HepG2 (cell line): Measurements from ENCODE around the gene KIAA0232. TPM values are rescaled to one million over a fixed set of nuclear protein-coding genes. Genes with fewer than 3 reads are reported as not detected.

Experiments
- ATAC-seq: fragments of 200-7000 bp; cut with Tn5 transposase; 3 replicates; pipeline ENCODE4 v1.9.1; 2020; ENCODE audit warnings: mild to moderate bottlenecking, moderate library complexity
- BruUV-seq: library from RNA; stranded (reverse); fragments of 400-500 nt; replicated peaks from 2 replicates; lab custom pipeline; 2021; lab: Mats Ljungman, UMichigan
- CTCF ChIA-PET: fragments of 300-600 bp; formaldehyde crosslinking; extraction: SDS; loops from one replicate; lab custom pipeline; 2021; ENCODE audit warnings: low total read pairs, inconsistent platforms, low intra/inter-chr PET ratio; lab: Yijun Ruan, JAX
- POLR2A ChIA-PET: fragments of 350-600 bp; sonication (Branson Sonifier 250); formaldehyde crosslinking; loops from one replicate; lab custom pipeline; 2020; ENCODE audit warnings: antibody characterized with exemption, inconsistent platforms; lab: Yijun Ruan, JAX
- DNase-seq: peaks from one replicate; pipeline ENCODE4 v3.0.0-alpha.2; 2015; ENCODE audit warnings: low spot score
- FAIRE-seq: peaks from 3 replicates; lab custom pipeline; 2011; peaks lifted over from hg19 to GRCh38; lab: Jason Lieb, UNC
- H2AFZ ChIP-seq: one replicate; pipeline ENCODE4 v1.6.1; 2011; ENCODE audit warnings: low read length, inconsistent platforms
- H3K27ac ChIP-seq: fragments of 300-600 bp; 3 replicates; pipeline ENCODE4 v1.8.0; 2011; ENCODE audit warnings: mixed run types, mild to moderate bottlenecking, mixed read lengths, low read length, inconsistent platforms; ENCODE audit not compliant: insufficient read depth; ENCODE audit errors: extremely low read length
- H3K27me3 ChIP-seq, 2 experiments: fragments of 200-600 bp in 1 of 2; 2 replicates in 1 of 2; 3 replicates in 1 of 2; pipeline versions ENCODE4 v1.6.0 to v1.8.0; 2011; ENCODE audit warnings: low read length in 2 of 2, mild to moderate bottlenecking in 2 of 2, moderate library complexity in 2 of 2, inconsistent platforms in 1 of 2; ENCODE audit not compliant: insufficient read depth in 2 of 2, control insufficient read depth in 1 of 2
- H3K36me3 ChIP-seq, 2 experiments: fragments of 200-600 bp in 1 of 2; replicated peaks in 1 of 2; 2 replicates in 1 of 2; 3 replicates in 1 of 2; pipeline versions ENCODE4 v1.5.1 to v1.8.0; 2011; ENCODE audit warnings: low read length in 2 of 2, inconsistent platforms in 1 of 2; ENCODE audit not compliant: insufficient read depth in 2 of 2, control insufficient read depth in 1 of 2
- H3K4me1 ChIP-seq: 2 replicates; pipeline ENCODE4 v1.5.1; 2012; ENCODE audit warnings: low read length, inconsistent platforms; ENCODE audit not compliant: insufficient read depth
- H3K4me2 ChIP-seq: 2 replicates; pipeline ENCODE4 v1.6.0; 2011; ENCODE audit warnings: low read depth, low read length, inconsistent platforms
- H3K4me3 ChIP-seq, 3 experiments: fragments of 200-600 bp in 1 of 3; sonication (generic), shearing (Covaris generic) in 1 of 3; replicated peaks in 1 of 3; 2 replicates each; pipeline ENCODE4 v1.5.1; 2011 to 2016; ENCODE audit warnings: low read length in 3 of 3, inconsistent platforms in 2 of 3, low read depth in 2 of 3, mild to moderate bottlenecking in 2 of 3, control low read depth in 1 of 3, mixed read lengths in 1 of 3; ENCODE audit not compliant: insufficient read depth in 1 of 3
- H3K79me2 ChIP-seq: one replicate; pipeline ENCODE4 v1.6.1; 2011; ENCODE audit warnings: low read length, inconsistent platforms; ENCODE audit not compliant: insufficient read depth
- H3K9ac ChIP-seq: 2 replicates; pipeline ENCODE4 v1.6.0; 2011; ENCODE audit warnings: mild to moderate bottlenecking, low read depth, low read length, inconsistent platforms; ENCODE audit not compliant: insufficient read depth
- H3K9me3 ChIP-seq: 2 replicates; pipeline ENCODE4 v1.5.1; 2012; ENCODE audit warnings: mild to moderate bottlenecking, low read length
- H4K20me1 ChIP-seq: 2 replicates; pipeline ENCODE4 v1.6.0; 2011; ENCODE audit warnings: inconsistent platforms, mild to moderate bottlenecking, low read length, moderate library complexity; ENCODE audit not compliant: insufficient read depth
- GATA4 ChIP-seq: sonication (generic); IDR thresholded peaks from 2 replicates; pipeline ENCODE4 v1.6.1; 2016; ENCODE audit warnings: antibody characterized with exemption, low read depth, borderline replicate concordance
- GFI1 ChIP-seq: sonication (generic); formaldehyde crosslinking; IDR thresholded peaks from 2 replicates; pipeline ENCODE4 v1.5.0; 2020; ENCODE audit warnings: missing genetic modification reagents, mild to moderate bottlenecking, borderline replicate concordance
- KAT2B ChIP-seq: fragments of 150-350 bp; IDR thresholded peaks from 2 replicates; pipeline ENCODE4 v1.6.1; 2014; ENCODE audit warnings: low read depth, low read length, borderline replicate concordance
- KLF16 ChIP-seq, 2 experiments: sonication (generic) in 1 of 2; formaldehyde crosslinking in 1 of 2; IDR thresholded peaks; 2 replicates each; pipeline versions ENCODE4 v1.6.1 to v1.8.0; 2016 to 2023; ENCODE audit warnings: missing genetic modification reagents in 2 of 2, missing compliant biosample characterization in 1 of 2
- MYNN ChIP-seq: sonication (generic); formaldehyde crosslinking; IDR thresholded peaks from 2 replicates; pipeline ENCODE4 v1.4.0; 2020; ENCODE audit warnings: mild to moderate bottlenecking, low read depth, missing genetic modification reagents
- PLRG1 ChIP-seq: fragments of 450-650 bp; conservative IDR thresholded peaks from 2 replicates; pipeline ENCODE4 v1.6.1; 2016
- ZNF451 ChIP-seq: sonication (generic); formaldehyde crosslinking; IDR thresholded peaks from 2 replicates; pipeline ENCODE4 v1.5.0; 2020; ENCODE audit warnings: mild to moderate bottlenecking, missing genetic modification reagents
- ZNF703 ChIP-seq: sonication (generic); formaldehyde crosslinking; IDR thresholded peaks from 2 replicates; pipeline ENCODE4 v1.5.1; 2020; ENCODE audit warnings: missing genetic modification reagents, mild to moderate bottlenecking, moderate library complexity, borderline replicate concordance
- WGBS: methylation state at CpG from one replicate; pipeline ENCODE4 v1.1.6; 2017; ENCODE audit warnings: low lambda C conversion rate; 5-methylcytosine and 5-hydroxymethylcytosine counted together
- in situ Hi-C: cut with HindIII; loops from 2 replicates; pipeline ENCODE4 v1.10.0; 2017; ENCODE audit warnings: low pct_unique_long_range_greater_than_20kb; ENCODE audit not compliant: extremely low pct_ligation_motif_present
- intact Hi-C: fragments of 100-400 bp; cut with micrococcal nuclease; formaldehyde crosslinking; loops from one replicate; pipeline ENCODE4 v1.10.0; 2022; ENCODE audit not compliant: unreplicated experiment
- polyA plus RNA-seq, 8 experiments: library from polyadenylated mRNA; depleted of rRNA in 3 of 8; stranded (reverse) in 7 of 8; unstranded in 1 of 8; fragments of >200 nt; fragmentation: Illumina TruSeq in 4 of 8; extraction: Trizol in 4 of 8; gene quantifications; 2 replicates each; pipeline versions ENCODE4 v1.2.1 to v1.2.3, GENCODE V29; 2011 to 2016; ENCODE audit warnings: low read depth in 4 of 8, missing spikeins in 1 of 8, mixed read lengths in 1 of 8; ENCODE audit not compliant: insufficient read depth in 1 of 8
- total RNA-seq, 5 experiments: library from RNA; depleted of rRNA; stranded (reverse); fragments of >200 nt; fragmentation: Illumina TruSeq; extraction: Trizol; gene quantifications; 2 replicates each; pipeline ENCODE4 v1.2.3, GENCODE V29; 2016; ENCODE audit warnings: low read depth in 1 of 5
- TF ChIP-seq, protein P1 (sequence below): sonication (generic); formaldehyde crosslinking; IDR thresholded peaks from 2 replicates; pipeline ENCODE4 v1.4.0; 2020; ENCODE audit warnings: missing genetic modification reagents
- TF ChIP-seq, protein P2 (sequence below), 2 experiments: IDR thresholded peaks; 2 replicates each; pipeline ENCODE4 v1.6.1; 2011 to 2012; ENCODE audit warnings: low read length in 2 of 2, borderline replicate concordance in 1 of 2, low read depth in 1 of 2, mild to moderate bottlenecking in 1 of 2, moderate library complexity in 1 of 2
- TF ChIP-seq, protein P3 (sequence below): sonication (generic); formaldehyde crosslinking; IDR thresholded peaks from 2 replicates; pipeline ENCODE4 v1.5.0; 2020; ENCODE audit warnings: mild to moderate bottlenecking, missing genetic modification reagents
- TF ChIP-seq, protein P4 (sequence below): sonication (generic); IDR thresholded peaks from 2 replicates; pipeline ENCODE4 v1.6.1; 2016; ENCODE audit warnings: low read depth, borderline replicate concordance
- TF ChIP-seq, protein P5 (sequence below): sonication (generic); formaldehyde crosslinking; IDR thresholded peaks from 2 replicates; pipeline ENCODE4 v1.9.0; 2021; ENCODE audit warnings: missing genetic modification reagents, borderline replicate concordance

Gene KIAA0232
- total and polyA plus RNA-seq, 2 of the 13 experiments (the other 11 are each of a cell fraction or from before 2014, with no cell fraction given), result 7.8 to 17.1 TPM

DNA sequence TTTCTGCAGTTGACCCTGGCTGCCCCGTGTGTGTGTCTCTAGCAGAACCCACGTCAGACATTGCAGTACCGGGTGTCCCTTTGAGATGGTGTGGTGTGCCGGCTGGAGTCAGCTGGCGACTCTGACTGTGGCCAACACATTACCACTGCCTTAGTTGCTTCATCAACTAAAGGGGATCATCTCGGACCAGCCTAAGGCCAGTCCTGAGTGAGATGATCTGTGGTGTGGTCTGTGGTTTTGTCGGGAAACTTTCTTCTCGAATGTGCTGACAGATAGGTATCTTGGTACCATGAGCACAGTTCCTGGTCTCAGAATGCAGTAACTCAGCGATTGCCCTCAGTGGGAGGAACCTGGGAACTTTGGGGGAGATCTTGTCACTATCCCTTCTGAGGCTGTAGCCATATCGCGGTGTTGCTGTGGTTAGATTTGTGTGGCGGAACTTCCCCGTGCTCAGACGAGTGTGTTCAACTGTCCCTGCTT is 142.9 kb downstream of the KIAA0232 start:
- no peak overlapping the region for H3K4me3 ChIP-seq
- no peaks in the 10 kb centered on the region for H3K27me3 ChIP-seq
- ChIA-PET CTCF (no interaction called here), POLR2A (interaction anchor here (1.3 kb wide), 1 partner anchor 16 kb away, joined by 3 read pairs; no protein-coding TSS in a partner anchor)
- peaks cover 88% of the 10 kb centered on the region for H3K4me1 ChIP-seq
- WGBS, result 97% methylated on average over 13 of the region's 14 CpGs
- no peak overlapping the region for H3K27ac ChIP-seq
- H3K79me2 ChIP-seq, result peaks cover 63% of the 10 kb centered on the region
- no peak for ATAC-seq
- no peak for DNase-seq
- FAIRE-seq, result no peak
- H3K9me3 ChIP-seq, result no peaks in the 10 kb centered on the region
- H3K36me3 ChIP-seq, result peaks cover 15 to 38% of the 10 kb centered on the region in 2 experiments; a peak in 4 of 5 replicates
- H3K4me2 ChIP-seq, result no peak overlapping the region
- intact Hi-C loops (loop anchor here (5.0 kb wide), 2 partner anchors 33 to 47 kb away; no protein-coding TSS in a partner anchor), in situ Hi-C loops (no loop called here)
- peaks cover 49% of the 10 kb centered on the region for H4K20me1 ChIP-seq
- no peak overlapping the region for H2AFZ ChIP-seq
- no TSS peak for BruUV-seq
- H3K9ac ChIP-seq, result no peak overlapping the region
- TF ChIP-seq, protein P1, sequence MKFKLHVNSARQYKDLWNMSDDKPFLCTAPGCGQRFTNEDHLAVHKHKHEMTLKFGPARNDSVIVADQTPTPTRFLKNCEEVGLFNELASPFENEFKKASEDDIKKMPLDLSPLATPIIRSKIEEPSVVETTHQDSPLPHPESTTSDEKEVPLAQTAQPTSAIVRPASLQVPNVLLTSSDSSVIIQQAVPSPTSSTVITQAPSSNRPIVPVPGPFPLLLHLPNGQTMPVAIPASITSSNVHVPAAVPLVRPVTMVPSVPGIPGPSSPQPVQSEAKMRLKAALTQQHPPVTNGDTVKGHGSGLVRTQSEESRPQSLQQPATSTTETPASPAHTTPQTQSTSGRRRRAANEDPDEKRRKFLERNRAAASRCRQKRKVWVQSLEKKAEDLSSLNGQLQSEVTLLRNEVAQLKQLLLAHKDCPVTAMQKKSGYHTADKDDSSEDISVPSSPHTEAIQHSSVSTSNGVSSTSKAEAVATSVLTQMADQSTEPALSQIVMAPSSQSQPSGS (CRISPR knock-in tag), result no peak
- TF ChIP-seq PLRG1 (no peak), KLF16 (CRISPR knock-in tag; IDR thresholded peaks at IDR 0.05) (no peak), MYNN (no peak), ZNF451 (no peak), GFI1 (CRISPR knock-in tag) (no peak), ZNF703 (CRISPR knock-in tag) (no peak), KAT2B (no peak), GATA4 (no peak)
- TF ChIP-seq, protein P2, sequence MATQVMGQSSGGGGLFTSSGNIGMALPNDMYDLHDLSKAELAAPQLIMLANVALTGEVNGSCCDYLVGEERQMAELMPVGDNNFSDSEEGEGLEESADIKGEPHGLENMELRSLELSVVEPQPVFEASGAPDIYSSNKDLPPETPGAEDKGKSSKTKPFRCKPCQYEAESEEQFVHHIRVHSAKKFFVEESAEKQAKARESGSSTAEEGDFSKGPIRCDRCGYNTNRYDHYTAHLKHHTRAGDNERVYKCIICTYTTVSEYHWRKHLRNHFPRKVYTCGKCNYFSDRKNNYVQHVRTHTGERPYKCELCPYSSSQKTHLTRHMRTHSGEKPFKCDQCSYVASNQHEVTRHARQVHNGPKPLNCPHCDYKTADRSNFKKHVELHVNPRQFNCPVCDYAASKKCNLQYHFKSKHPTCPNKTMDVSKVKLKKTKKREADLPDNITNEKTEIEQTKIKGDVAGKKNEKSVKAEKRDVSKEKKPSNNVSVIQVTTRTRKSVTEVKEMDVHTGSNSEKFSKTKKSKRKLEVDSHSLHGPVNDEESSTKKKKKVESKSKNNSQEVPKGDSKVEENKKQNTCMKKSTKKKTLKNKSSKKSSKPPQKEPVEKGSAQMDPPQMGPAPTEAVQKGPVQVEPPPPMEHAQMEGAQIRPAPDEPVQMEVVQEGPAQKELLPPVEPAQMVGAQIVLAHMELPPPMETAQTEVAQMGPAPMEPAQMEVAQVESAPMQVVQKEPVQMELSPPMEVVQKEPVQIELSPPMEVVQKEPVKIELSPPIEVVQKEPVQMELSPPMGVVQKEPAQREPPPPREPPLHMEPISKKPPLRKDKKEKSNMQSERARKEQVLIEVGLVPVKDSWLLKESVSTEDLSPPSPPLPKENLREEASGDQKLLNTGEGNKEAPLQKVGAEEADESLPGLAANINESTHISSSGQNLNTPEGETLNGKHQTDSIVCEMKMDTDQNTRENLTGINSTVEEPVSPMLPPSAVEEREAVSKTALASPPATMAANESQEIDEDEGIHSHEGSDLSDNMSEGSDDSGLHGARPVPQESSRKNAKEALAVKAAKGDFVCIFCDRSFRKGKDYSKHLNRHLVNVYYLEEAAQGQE (IDR thresholded peaks at IDR 0.05; ENCODE audit: borderline replicate concordance in 1 of 2, low read depth in 1 of 2, low read length in 2 of 2), result no peak
- TF ChIP-seq, protein P3, sequence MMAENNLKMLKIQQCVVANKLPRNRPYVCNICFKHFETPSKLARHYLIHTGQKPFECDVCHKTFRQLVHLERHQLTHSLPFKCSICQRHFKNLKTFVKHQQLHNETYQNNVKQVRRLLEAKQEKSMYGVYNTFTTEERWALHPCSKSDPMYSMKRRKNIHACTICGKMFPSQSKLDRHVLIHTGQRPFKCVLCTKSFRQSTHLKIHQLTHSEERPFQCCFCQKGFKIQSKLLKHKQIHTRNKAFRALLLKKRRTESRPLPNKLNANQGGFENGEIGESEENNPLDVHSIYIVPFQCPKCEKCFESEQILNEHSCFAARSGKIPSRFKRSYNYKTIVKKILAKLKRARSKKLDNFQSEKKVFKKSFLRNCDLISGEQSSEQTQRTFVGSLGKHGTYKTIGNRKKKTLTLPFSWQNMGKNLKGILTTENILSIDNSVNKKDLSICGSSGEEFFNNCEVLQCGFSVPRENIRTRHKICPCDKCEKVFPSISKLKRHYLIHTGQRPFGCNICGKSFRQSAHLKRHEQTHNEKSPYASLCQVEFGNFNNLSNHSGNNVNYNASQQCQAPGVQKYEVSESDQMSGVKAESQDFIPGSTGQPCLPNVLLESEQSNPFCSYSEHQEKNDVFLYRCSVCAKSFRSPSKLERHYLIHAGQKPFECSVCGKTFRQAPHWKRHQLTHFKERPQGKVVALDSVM, result no peak
- TF ChIP-seq, protein P4, sequence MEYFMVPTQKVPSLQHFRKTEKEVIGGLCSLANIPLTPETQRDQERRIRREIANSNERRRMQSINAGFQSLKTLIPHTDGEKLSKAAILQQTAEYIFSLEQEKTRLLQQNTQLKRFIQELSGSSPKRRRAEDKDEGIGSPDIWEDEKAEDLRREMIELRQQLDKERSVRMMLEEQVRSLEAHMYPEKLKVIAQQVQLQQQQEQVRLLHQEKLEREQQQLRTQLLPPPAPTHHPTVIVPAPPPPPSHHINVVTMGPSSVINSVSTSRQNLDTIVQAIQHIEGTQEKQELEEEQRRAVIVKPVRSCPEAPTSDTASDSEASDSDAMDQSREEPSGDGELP, result no peak
- TF ChIP-seq, protein P5, sequence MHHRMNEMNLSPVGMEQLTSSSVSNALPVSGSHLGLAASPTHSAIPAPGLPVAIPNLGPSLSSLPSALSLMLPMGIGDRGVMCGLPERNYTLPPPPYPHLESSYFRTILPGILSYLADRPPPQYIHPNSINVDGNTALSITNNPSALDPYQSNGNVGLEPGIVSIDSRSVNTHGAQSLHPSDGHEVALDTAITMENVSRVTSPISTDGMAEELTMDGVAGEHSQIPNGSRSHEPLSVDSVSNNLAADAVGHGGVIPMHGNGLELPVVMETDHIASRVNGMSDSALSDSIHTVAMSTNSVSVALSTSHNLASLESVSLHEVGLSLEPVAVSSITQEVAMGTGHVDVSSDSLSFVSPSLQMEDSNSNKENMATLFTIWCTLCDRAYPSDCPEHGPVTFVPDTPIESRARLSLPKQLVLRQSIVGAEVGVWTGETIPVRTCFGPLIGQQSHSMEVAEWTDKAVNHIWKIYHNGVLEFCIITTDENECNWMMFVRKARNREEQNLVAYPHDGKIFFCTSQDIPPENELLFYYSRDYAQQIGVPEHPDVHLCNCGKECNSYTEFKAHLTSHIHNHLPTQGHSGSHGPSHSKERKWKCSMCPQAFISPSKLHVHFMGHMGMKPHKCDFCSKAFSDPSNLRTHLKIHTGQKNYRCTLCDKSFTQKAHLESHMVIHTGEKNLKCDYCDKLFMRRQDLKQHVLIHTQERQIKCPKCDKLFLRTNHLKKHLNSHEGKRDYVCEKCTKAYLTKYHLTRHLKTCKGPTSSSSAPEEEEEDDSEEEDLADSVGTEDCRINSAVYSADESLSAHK (CRISPR knock-in tag), result no peak
